GM18858 (cell line): ENCODE data around the gene LAMA3.

Source experiments
- ATAC-seq: cut with Tn5 transposase; IDR thresholded peaks from one replicate; pipeline ENCODE4 v1.9.1; 2021; ENCODE audit not compliant: unreplicated experiment

Gene LAMA3

DNA sequence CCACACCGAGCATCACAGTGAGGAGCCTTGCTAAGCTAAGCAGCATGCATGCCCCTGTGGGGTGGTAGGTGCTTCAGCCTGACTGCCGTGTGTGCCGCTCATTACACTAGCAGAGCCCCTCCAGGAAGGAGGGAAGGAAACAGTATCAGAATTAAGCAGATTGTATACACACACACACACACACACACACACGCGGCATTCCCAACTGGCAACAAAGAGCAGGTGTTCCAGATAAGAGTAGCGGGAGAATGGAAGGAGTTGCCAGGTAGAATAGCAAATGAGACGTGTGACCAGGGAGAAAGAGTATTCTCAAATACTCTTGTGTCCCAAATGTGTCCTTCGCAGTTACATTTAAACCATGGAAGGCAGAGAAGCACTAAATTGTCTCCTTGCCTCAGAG lies 277.7 kb downstream of the LAMA3 start:
- ATAC-seq: no peak

- ATAC-seq: peak; percentile 64
These were observed 278.3 kb downstream of the LAMA3 start for GRCh38 chr18:23967321-23968089.

DNA sequence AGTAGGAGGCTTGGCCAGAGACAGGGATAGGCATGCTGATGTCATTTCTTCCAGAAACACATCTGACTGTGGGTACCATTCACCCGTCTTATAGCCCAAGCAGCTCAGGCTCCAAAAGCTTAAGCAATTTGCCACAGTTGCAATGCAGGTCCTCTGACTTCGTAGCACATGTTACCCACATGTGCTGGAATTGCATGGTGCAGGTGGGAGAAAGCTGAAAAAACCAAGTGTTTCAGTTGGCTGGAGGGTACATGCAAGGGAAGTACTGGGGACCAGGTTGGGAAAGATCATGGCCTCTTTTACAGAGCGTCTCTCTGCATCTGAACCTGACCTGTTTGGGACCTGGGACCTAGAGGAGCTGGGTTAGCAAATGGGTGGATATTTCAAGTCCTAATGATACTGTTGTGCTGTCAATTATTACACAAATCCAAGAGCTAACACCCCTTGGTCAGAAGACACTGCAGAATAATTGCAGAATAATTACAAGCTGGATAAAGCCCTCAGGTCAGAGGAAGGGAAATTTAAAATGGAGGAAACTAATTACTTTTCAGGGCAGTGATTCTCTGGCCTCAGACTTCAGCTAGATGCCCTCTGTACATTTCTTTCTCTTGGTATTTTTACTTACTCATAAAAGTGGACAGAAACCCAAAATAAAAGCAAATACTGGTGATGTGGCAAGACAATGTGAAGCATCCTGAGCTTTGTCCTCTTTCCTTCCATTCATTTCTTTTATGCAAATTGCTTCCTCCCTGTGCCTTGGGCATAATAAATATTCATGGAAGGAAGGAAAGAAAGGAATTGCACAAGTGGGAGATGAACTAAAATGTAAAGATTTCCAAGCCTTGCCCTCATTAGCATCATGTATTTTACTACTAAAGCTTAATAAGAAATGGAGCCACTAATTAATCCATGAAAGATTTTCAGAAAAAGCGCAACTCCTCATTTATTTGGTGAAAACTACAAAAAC lies 279.7 kb downstream of the LAMA3 start:
- no peak for ATAC-seq

DNA sequence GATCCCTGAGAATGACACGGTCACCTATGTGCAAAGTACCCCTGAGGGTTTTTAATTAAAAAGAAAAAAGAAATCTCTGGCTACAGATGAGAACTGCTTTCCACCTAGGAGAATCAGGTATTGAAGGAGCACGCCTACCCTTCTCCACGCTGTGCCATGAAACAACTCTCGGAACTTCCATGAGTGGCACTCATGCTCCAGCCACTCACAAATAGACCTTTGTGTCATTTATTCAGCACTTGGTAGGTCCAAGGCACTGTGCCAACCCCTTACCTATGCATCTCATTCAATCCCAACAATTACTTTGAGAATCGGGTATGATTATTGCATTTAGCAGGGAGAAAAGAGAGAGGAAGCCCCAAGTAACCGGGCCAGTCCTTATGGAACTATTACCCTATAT lies 280.4 kb downstream of the LAMA3 start:
- ATAC-seq: no peak

GRCh38 chr18:23970161-23971096 lies 281.2 kb downstream of the LAMA3 start:
- ATAC-seq: no peak

DNA sequence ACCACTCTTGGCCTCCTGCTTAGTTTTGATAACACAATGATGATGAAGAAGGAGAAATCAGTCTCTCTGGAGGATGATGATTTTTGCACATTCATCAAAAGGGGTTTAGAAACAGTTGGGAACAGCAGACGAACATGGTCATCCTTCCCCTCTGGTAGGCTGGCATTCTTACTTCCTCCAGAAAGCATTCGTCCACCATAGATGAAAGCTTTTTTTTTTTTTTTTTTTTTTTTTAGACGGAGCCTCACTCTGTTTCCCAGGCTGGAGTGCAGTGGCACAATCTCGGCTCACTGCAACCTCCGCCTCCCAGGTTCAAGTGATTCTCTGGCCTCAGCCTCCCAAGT lies 281.8 kb downstream of the LAMA3 start:
- no peak for ATAC-seq

DNA sequence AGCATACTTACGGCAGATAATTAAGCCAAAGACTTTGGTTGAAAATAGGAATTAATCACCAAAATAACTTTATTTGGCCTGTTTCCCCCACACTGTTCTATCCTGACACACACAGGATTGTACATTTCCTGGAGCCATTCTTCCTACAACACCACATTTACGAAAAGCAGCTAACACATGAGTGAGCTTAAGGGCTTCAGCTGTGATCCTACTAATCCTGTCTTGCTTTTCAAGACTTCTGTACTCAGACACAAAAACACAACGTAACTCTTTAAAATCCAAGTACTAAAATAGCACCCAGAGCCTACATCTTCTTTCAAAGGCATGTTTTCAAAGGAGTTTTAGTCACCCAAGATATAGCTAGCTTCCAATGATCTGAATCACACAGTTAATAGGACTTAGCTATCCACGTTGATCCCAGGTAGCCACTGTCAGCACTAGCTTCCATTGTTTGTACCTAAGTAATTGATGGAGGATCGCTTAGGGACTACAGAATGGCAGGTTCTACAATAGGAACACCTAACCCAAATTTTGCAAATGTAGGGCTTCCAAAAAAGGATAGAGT lies 282.5 kb downstream of the LAMA3 start:
- no peak for ATAC-seq

GRCh38 chr18:23972453-23972852 lies 283.2 kb downstream of the LAMA3 start:
- peak; percentile 81 for ATAC-seq

DNA sequence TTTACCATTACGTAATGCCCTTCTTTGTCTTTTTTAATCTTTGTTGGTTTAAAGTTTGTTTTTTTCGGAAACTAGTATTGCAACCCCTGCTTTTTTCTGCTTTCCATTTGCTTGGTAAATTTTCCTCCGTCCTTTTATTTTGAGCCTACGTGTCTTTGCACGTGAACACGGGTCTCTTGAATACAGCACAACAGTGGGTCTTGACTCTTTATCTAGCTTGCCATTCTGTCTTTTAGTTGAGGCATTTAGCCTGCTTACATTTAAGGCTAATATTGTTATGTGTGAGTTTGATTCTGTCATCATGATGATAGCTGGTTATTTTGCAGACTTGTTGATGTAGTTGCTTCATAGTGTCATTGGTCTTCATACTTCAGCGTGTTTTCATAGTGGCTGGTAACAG lies 287.9 kb downstream of the LAMA3 start:
- no peak for ATAC-seq

- ATAC-seq: no peak
These were observed 288.6 kb downstream of the LAMA3 start for GRCh38 chr18:23977719-23978483.

DNA sequence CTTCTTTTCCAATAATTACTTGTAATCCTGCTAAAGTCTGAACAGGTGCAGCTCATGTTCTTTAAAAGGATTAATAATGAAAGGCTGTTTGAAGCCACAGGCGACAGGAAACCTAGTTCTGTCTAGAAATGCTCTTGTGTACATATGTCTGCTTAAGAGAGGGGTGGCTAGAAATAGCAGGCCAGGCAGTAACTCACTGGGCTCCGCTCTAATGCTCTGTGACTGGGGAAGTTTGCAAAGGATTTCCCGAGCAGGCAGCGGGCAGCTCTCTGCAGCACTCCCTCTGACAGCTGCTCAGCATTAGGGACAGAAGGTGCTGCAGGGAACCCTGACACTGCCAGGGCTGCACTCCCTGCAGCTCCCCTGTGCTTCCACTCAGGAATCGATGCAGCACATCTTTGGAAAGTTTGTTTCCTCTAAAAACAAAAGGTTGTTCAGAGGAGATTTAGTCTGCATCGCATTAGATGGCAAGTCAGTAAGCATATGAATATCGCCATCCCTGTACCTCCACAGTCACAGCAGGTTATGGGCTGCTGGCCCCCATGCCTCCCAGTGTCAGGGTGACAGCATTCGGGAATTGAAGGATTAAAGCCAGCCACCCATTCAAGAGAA lies 292.2 kb downstream of the LAMA3 start:
- ATAC-seq: peak; percentile 93

DNA sequence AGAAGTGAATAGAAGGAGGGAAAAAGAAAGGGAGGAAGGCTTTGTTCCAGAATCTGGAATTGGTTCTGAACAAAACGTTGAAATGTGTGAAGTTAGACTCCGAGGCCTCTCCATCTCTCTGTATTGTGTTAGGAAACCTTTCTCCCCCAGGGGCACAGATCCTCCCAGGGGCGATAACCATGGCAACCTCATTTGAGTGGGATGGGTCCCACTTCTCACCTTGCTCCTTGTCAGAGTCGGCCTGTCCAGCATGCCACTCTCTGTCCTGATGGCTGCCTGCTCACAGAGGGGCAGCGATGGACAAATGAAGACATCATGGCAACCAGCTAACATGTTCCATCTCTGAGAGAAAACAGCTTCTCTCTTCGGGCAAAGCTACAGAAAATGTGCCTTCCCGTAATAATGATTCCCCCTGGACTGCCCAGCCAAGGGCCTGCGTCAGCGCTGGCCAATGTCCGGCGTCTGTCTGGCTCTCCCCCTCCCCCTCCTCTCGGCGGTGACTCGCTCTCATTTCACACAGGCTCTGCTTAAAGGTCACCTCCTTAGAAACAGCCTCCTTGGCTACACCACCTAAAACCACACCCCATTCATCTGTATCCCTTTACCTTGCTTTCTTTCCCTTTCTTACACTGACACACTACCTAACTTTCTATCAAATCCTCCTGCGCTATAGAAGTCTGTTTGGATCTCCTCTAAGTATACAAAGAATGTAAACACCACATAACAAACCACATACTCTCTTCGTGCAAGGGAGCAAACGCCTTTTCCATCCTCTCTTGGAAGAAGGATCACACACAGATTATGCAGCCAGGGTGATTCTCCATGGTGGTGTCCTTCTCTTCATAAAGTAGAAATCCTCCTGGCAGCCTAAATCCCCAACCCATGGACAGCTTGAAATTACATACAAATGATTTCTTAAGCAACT lies 293.2 kb downstream of the LAMA3 start:
- ATAC-seq: no peak

GRCh38 chr18:23983112-23983511 lies 293.9 kb downstream of the LAMA3 start:
- ATAC-seq: no peak

DNA sequence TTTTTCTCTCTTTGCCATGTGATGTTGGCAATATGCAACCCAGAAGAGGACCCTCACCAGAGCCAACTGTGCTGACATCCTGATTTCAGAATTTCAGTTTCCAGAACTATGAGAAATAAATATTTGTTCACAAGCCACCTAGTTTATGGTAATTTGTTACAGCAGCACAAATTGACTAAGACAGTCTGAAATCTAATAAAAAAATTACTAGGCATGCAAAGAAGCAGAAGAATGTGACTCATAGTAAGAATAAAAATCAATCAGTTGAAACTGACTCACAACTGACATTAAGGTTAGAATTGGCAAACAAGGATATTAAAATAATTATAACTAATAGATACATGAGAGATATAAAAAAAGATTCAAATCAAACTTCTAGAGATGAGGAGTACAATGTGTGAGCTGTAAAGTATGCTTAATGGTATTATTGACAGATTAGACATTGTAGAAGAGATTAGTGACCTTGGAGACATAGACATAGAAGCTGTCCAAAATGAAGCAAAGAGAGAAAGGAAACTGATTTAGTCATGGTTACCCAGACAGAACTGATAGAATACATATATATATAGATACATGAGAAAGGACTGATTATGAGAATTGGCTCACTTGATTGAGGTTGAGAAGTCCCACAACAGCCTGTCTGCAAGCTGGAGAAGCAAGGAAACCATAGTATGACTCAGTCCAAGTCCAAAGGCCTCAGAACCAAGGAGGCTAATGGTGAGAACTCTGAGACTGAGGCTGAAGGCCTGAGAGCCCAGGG lies 297.5 kb downstream of the LAMA3 start:
- peak; percentile 69 for ATAC-seq

- ATAC-seq: no peak
These were observed 301.5 kb downstream of the LAMA3 start for GRCh38 chr18:23990474-23991410.

GRCh38 chr18:23992089-23992940 lies 303.1 kb downstream of the LAMA3 start:
- ATAC-seq: no peak
